Skeletal muscle satellite cell (primary cell): ENCODE results near the gene ABI3BP.
"Not testable (repeated sequence)": the region's sequence is repeated elsewhere in the genome, so short reads cannot be mapped to it uniquely, and the experiment has no call there.

Experiments used
- H3K27me3 ChIP-seq: 2 replicates; pipeline ENCODE4 v1.7.0; 2013; ENCODE audit warnings: low read length; ENCODE audit not compliant: control insufficient read depth, insufficient read depth
- H3K36me3 ChIP-seq: 2 replicates; pipeline ENCODE4 v1.7.0; 2013; ENCODE audit warnings: mild to moderate bottlenecking, control low read depth, low read length; ENCODE audit not compliant: insufficient read depth
- H3K4me1 ChIP-seq: 2 replicates; pipeline ENCODE4 v1.7.0; 2013; ENCODE audit warnings: low read length; ENCODE audit not compliant: control insufficient read depth, insufficient read depth
- H3K4me2 ChIP-seq: 2 replicates; pipeline ENCODE4 v1.7.0; 2013; ENCODE audit warnings: mild to moderate bottlenecking, low read length
- H3K4me3 ChIP-seq: 2 replicates; pipeline ENCODE4 v1.7.0; 2013; ENCODE audit warnings: low read length
- H3K9ac ChIP-seq: 2 replicates; pipeline ENCODE4 v1.7.0; 2013; ENCODE audit warnings: mild to moderate bottlenecking, low read depth, low read length, moderate library complexity
- H3K9me3 ChIP-seq: replicated peaks from 2 replicates; pipeline ENCODE4 v1.7.0; 2013; ENCODE audit warnings: mild to moderate bottlenecking, control low read depth, low read length

Gene ABI3BP

GRCh38 chr3:100963041-100963440 is 30.2 kb downstream of the ABI3BP start:
- Histone ChIP-seq H3K4me1 (peaks cover 3% of the 10 kb centered on the region), H3K27me3 (no peaks in the 10 kb centered on the region), H3K9me3 (peaks cover 7% of the 10 kb centered on the region), H3K4me3 (no peak overlapping the region), H3K9ac (no peak overlapping the region), H3K36me3 (peaks cover 8% of the 10 kb centered on the region), H3K4me2 (no peak overlapping the region)

GRCh38 chr3:100957261-100957986 is 35.8 kb downstream of the ABI3BP start:
- Histone ChIP-seq H3K9ac (peak overlapping the region; percentile 58), H3K9me3 (peaks cover 7% of the 10 kb centered on the region), H3K36me3 (no peaks in the 10 kb centered on the region)

GRCh38 chr3:100956276-100956675 is 36.9 kb downstream of the ABI3BP start:
- H3K36me3 ChIP-seq = no peaks in the 10 kb centered on the region
- H3K9ac ChIP-seq = peak overlapping the region; percentile 58
- H3K4me2 ChIP-seq = no peak overlapping the region
- H3K9me3 ChIP-seq = peaks cover 7% of the 10 kb centered on the region
- H3K27me3 ChIP-seq = no peaks in the 10 kb centered on the region
- H3K4me3 ChIP-seq = no peak overlapping the region
- H3K4me1 ChIP-seq = peaks cover 45% of the 10 kb centered on the region

More at GRCh38 chr3:100957261-100957986, 35.8 kb downstream of the ABI3BP start:
- Histone ChIP-seq H3K27me3 (no peaks in the 10 kb centered on the region), H3K4me3 (no peak overlapping the region), H3K4me1 (peaks cover 45% of the 10 kb centered on the region), H3K4me2 (peak overlapping the region; percentile 3)

DNA sequence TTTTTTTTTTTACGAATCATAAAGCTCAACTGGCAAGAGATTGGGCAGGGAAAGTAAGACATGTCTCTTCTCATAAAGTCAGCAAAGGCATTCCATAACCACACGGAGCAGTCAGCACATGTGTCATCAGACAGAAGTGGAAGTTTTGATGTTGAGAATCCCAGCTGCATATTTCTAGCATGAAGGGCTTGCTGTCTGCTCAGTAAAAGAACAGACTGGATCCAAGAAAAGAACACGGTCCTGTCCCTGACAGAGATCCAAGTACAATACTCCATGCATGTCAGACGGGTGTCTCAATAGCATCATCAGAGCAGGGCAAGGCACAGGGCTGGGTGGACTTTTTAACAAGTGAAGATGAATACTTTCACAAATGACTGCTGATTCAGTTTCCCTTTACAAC is 38.2 kb downstream of the ABI3BP start:
- Histone ChIP-seq H3K4me3 (no peak overlapping the region), H3K4me1 (peaks cover 45% of the 10 kb centered on the region), H3K4me2 (peak overlapping the region; percentile 44), H3K27me3 (no peaks in the 10 kb centered on the region), H3K36me3 (no peaks in the 10 kb centered on the region), H3K9ac (peak overlapping the region; percentile 70), H3K9me3 (peaks cover 4% of the 10 kb centered on the region)

- peak overlapping the region; percentile 70 for H3K9ac ChIP-seq
- no peaks in the 10 kb centered on the region for H3K36me3 ChIP-seq
- peak overlapping the region; percentile 44 for H3K4me2 ChIP-seq
- no peak overlapping the region for H3K4me3 ChIP-seq
- peaks cover 45% of the 10 kb centered on the region for H3K4me1 ChIP-seq
- no peaks in the 10 kb centered on the region for H3K27me3 ChIP-seq
- H3K9me3 ChIP-seq = no peaks in the 10 kb centered on the region
Measured at GRCh38 chr3:100954199-100954935, 38.9 kb downstream of the ABI3BP start.

GRCh38 chr3:100953103-100953502 is 40.1 kb downstream of the ABI3BP start:
- H3K4me1 ChIP-seq = peaks cover 43% of the 10 kb centered on the region

GRCh38 chr3:100947119-100947518 is 46.1 kb downstream of the ABI3BP start:
- Histone ChIP-seq H3K4me3 (no peak overlapping the region), H3K4me2 (no peak overlapping the region), H3K36me3 (no peaks in the 10 kb centered on the region), H3K9me3 (no peaks in the 10 kb centered on the region), H3K9ac (no peak overlapping the region), H3K27me3 (no peaks in the 10 kb centered on the region), H3K4me1 (no peaks in the 10 kb centered on the region)

More at GRCh38 chr3:100953103-100953502, 40.1 kb downstream of the ABI3BP start:
- Histone ChIP-seq H3K9me3 (no peaks in the 10 kb centered on the region), H3K36me3 (no peaks in the 10 kb centered on the region), H3K4me2 (no peak overlapping the region), H3K27me3 (no peaks in the 10 kb centered on the region), H3K9ac (peak overlapping the region; percentile 70), H3K4me3 (no peak overlapping the region)

DNA sequence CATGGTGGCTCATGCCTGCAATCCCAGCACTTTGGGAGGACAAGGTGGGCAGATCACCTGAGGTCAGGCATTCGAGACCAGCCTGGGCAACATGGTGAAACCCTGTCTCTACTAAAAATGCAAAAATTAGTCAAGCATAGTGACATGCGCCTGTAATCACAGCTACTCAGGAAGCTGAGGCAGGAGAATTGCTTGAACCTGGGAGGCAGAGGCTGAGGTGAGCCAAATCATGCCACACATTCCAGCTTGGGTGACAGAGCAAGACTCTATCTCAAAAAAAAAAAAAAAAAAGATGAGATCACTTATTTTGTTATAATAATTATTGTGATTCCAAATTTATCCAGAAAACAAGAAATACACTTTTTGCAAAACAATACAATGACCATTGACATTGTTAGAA is 47.1 kb downstream of the ABI3BP start:
- not testable (repeated sequence) for H3K27me3 ChIP-seq, H3K9me3 ChIP-seq, H3K4me1 ChIP-seq, H3K9ac ChIP-seq, H3K4me3 ChIP-seq, H3K4me2 ChIP-seq, H3K36me3 ChIP-seq

DNA sequence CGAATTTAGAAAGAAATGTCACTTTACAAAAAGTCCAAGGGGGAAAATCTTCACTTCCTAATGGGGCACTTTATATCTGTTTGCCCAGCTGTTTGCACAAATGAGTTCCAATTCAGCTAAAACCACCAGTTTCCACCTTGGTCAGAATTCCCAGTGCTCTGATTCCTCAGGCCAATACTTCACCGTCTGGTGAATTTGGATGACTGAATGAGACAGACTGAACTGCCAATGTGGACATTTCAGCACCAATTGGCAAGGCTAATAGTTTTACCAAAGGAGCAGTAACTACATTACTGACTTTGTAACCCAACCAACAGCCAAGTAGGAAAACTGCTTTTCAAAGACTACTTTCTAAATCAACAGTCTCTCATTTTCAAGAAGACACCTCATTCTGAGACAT is 51.8 kb downstream of the ABI3BP start:
- H3K4me1 ChIP-seq = peaks cover 10% of the 10 kb centered on the region
- peak overlapping the region; percentile 63 for H3K9ac ChIP-seq
- H3K4me3 ChIP-seq = peak overlapping the region; percentile 52
- H3K36me3 ChIP-seq = no peaks in the 10 kb centered on the region
- H3K9me3 ChIP-seq = no peaks in the 10 kb centered on the region
- H3K27me3 ChIP-seq = no peaks in the 10 kb centered on the region
- peak overlapping the region; percentile 78 for H3K4me2 ChIP-seq

DNA sequence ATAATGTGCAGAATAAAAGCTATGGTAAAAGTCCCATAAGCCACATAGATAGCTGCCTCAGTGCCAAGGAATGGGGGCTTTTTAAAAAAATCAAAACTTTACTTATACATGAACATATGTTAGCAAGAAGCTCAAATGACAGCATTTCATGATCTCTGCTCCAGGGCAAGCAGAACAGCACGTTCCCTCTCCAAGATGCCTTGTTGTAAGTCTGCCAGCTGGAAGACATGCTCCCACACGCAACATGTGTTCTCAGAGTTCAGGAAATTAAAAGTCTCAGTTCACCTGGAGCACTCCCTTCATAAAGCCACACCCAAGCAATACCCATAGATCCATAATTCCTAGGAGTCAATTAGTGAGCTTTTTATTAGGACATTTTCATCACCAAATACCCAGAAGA is 52.2 kb downstream of the ABI3BP start:
- peak overlapping the region; percentile 63 for H3K9ac ChIP-seq
- peak overlapping the region; percentile 78 for H3K4me2 ChIP-seq
- H3K27me3 ChIP-seq = no peaks in the 10 kb centered on the region
- peaks cover 10% of the 10 kb centered on the region for H3K4me1 ChIP-seq
- H3K36me3 ChIP-seq = no peaks in the 10 kb centered on the region
- H3K9me3 ChIP-seq = no peaks in the 10 kb centered on the region
- peak overlapping the region; percentile 52 for H3K4me3 ChIP-seq

DNA sequence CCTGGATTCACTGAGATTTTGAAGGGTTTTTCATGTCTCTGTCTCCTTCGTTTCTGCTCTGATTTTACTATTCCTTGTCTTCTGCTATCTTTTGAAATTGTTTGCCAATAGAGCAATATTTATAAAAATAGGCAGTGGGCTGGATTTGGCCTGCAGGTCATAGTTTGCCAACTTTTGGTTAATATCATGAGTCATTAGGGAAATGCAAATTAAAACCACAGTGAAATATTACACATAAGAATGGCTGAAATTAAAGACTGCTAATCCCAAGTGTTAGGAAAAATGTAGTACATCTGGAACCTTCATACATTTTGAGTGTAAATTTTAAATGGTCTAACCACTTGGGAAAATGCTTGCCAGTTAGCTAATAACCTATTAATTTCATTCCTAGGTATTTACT is 56.3 kb downstream of the ABI3BP start:
- Histone ChIP-seq H3K4me3 (no peak overlapping the region), H3K9ac (no peak overlapping the region), H3K4me1 (peaks cover 10% of the 10 kb centered on the region), H3K27me3 (no peaks in the 10 kb centered on the region), H3K4me2 (no peak overlapping the region), H3K9me3 (no peaks in the 10 kb centered on the region), H3K36me3 (no peaks in the 10 kb centered on the region)
